Activated CD4-positive, CD25-positive, alpha-beta regulatory T cell treated with anti-CD3 and anti-CD28 coated beads, Interleukin-2, amount 50 U/mL, for 16 hours (primary cell): ENCODE results near the gene TMEM238.
"Not testable (repeated sequence)": the region's sequence is repeated elsewhere in the genome, so short reads cannot be mapped to it uniquely, and the experiment has no call there.

ENCODE experiments used
- DNase-seq: peaks from one replicate; pipeline ENCODE4 v3.0.0-alpha.2; 2020; ENCODE audit warnings: low read depth, low spot score

The TMEM238 gene

DNA sequence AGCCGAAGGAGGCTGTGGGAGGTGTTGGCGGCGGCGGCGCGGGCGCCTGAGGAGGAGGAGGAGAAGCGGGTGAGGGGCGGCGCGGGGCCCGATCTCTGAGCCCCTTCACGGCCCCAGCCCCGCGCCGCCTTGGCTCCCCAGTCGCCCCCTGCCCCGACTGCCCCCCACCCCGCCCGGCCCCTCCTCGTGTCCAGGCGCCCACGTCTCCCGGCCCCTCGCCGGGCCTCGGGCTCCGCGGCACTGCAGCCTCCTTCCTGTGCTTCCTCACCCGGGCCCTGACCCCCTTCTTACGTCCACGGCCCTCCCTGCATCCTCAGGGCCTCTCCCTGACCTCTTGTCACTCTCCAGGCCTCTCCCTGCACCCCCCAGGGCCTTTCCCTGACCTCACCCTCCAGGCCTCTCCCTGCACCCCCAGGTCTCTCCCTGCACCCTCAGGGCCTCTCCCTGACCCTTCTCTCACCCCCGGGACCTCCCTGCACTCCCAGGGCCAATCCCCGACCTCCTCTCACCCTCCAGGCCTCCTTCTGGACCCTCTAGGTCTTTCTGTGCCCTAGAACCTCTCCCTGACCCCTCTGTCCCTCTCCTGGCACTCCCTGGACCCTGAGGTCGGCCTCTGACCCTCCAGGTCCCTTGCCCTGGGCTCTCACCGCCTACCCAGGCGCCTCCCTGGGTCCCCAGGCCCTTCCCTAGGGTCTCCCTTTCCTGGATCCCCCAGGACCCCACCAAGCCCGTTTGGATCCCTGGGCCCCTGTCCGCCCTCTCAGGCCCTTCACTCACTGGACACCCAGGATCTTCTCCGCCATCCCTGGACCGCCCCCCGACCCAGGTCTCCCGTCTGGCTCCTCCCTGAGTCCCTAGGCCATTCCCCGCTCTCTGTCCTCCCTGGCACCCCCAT, 44.0 kb downstream of the TMEM238 start:
- DNase-seq: no peak

DNA sequence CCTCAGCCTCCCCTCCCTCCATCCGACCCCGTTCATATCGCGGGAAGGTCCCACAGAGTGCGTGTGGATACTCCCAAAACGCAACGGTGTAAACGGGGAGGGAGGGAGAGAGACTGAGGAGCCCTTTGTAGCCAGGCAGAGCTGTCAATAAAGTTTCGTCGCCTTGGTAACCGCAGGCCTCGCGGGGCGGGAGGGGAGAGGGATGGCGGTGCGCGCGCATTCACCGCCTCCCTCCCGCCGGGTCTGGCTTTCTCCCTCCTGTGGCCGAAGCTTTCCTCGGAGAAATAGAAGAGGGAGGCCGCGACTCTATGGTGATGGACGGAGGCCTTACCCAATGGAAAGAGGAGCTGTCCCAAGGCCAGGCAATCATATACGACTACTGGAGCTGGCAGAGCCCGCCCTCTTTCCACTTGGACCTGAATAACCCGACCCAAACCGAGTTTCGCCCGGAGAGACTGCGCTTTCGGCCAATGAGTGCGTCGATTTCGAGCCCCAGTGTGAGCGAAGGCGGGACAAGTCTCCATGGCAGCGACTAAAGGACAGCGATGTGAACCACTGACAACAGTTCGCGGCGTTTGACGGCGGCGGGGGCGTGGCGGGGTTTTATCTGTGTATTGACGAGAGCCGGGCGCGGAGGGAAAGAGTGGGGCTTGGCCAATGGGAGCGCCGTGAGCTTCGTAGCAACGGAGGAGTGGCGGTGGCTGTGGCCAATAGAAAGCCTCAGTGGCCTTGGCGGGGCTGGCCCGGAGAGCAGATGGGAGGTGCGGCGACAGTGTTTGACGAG, 44.8 kb downstream of the TMEM238 start, which contains the start of gene KMT5C:
Gene KMT5C (plus strand): TSS at position 772 of the 784 bp plus-strand sequence. CDS start 2,061 bp downstream, outside the sequence.
- DNase-seq: peak; percentile 100

DNA sequence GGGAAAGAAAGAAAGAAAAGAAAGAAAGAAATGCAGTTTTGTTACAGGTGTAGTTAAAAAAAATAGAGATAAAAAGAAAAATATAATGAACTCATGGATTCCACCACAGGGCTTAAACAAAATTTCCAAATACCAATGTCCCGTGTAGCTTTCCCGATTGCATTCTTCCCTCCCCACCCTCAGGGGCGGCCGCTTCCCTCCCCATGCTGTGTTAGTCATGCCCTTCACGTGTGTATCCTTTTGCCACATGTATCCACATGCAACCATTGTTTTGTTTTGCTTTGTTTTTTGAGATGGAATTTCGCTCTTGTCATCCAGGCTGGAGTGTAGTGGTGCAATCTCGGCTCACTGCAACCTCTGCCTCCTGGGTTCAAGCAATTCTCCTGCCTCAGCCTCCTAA, 48.0 kb downstream of the TMEM238 start:
- no peak for DNase-seq

DNA sequence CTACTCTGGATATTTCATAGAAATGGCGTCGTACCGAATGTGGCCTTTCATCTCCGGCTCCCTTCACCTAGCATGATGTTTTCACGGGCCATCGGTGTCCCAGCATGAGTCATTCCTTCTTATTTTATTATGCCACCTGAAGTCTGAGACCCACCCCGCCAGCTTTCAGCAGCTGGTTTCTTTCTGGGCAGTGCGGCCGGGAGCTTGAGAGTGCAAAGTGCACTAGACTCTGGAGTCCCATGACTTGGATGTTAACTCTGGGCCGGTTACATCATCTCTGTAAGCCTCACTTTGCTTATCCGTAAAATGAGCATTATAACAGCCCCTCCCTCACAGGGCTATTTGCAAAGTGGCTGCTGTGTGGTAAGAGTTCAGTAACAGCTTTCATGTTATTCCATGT, 50.2 kb downstream of the TMEM238 start:
- no peak for DNase-seq

DNA sequence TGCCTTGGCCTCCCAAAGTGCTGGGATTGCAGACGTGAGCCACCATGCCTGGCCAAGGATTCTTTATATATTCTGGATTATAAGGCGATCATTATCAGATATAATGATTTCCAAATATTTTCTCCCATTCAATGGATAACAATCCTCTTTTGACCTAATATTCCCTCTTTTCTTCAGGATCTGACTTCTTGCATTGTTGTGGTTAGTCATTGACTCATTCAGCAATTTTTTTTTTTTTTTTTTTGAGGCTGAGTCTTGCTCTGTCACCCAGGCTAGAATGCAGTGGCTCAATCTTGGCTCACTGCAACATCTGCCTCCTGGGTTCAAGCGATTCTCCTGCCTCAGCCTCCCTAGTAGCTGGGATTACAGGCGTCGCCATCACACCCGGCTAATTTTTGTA, 54.3 kb downstream of the TMEM238 start:
- not testable (repeated sequence) for DNase-seq
